Measurements from ENCODE around the gene KRR1. TPM values are rescaled to one million over a fixed set of nuclear protein-coding genes. Genes with fewer than 3 reads are reported as not detected.
"Not testable (repeated sequence)": the region's sequence is repeated elsewhere in the genome, so short reads cannot be mapped to it uniquely, and the experiment has no call there.

Gene KRR1
- polyA plus RNA-seq, 3 donors, result 8.7 to 18.9 (median 15.7) TPM

- H3K27ac ChIP-seq (ENCODE audit: low read depth, low read length), result no peak overlapping the region
- 65 to 76% (median 70%) methylated on average over 2 of the region's 2 CpGs for WGBS, 3 donors
Measured at GRCh38 chr12:75528692-75529091, 17.3 kb upstream of the KRR1 start.

GRCh38 chr12:75528272-75528671 lies 16.9 kb upstream of the KRR1 start:
- WGBS, 3 donors, result 65 to 69% (median 65%) methylated on average over 2 of the region's 2 CpGs
- H3K27ac ChIP-seq (ENCODE audit: low read depth, low read length), result no peak overlapping the region

GRCh38 chr12:75526655-75527511 lies 15.5 kb upstream of the KRR1 start:
- WGBS, 3 donors, result 21 to 30% (median 24%) methylated on average over 4 of the region's 4 CpGs
- no peak overlapping the region for H3K27ac ChIP-seq (ENCODE audit: low read depth, low read length)

GRCh38 chr12:75525263-75525662 lies 13.9 kb upstream of the KRR1 start:
- WGBS, 3 donors, result 21 to 55% (median 55%) methylated on average over 1 of the region's 1 CpG
- no peak overlapping the region for H3K27ac ChIP-seq (ENCODE audit: low read depth, low read length)

GRCh38 chr12:75522124-75522523 lies 10.7 kb upstream of the KRR1 start:
- not testable (repeated sequence) for H3K27ac ChIP-seq (ENCODE audit: low read depth, low read length)
- WGBS, 3 donors, result 82 to 94% (median 91%) methylated on average over 5 of the region's 5 CpGs

GRCh38 chr12:75521224-75521623 lies 9.8 kb upstream of the KRR1 start:
- H3K27ac ChIP-seq (ENCODE audit: low read depth, low read length), result not testable (repeated sequence)

GRCh38 chr12:75509621-75510020 lies 1.8 kb downstream of the KRR1 start:
- H3K27ac ChIP-seq (ENCODE audit: low read depth, low read length), result no peak overlapping the region
- WGBS, 3 donors, result 62 to 84% (median 65%) methylated on average over 4 of the region's 4 CpGs

GRCh38 chr12:75508159-75508558 lies 3.2 kb downstream of the KRR1 start:
- 50 to 73% (median 65%) methylated on average over 2 of the region's 2 CpGs for WGBS, 3 donors
- no peak overlapping the region for H3K27ac ChIP-seq (ENCODE audit: low read depth, low read length)

- 77 to 83% (median 79%) methylated on average over 2 of the region's 2 CpGs for WGBS, 3 donors
- H3K27ac ChIP-seq (ENCODE audit: low read depth, low read length), result no peak overlapping the region
Measured at GRCh38 chr12:75507086-75507485, 4.3 kb downstream of the KRR1 start.

- 60 to 67% (median 65%) methylated on average over 2 of the region's 2 CpGs for WGBS, 3 donors
- no peak overlapping the region for H3K27ac ChIP-seq (ENCODE audit: low read depth, low read length)
Measured at GRCh38 chr12:75505706-75506312, 5.6 kb downstream of the KRR1 start.

GRCh38 chr12:75503866-75504265 lies 7.5 kb downstream of the KRR1 start:
- WGBS, 3 donors, result 66 to 93% (median 87%) methylated on average over 3 of the region's 3 CpGs
- H3K27ac ChIP-seq (ENCODE audit: low read depth, low read length), result no peak overlapping the region

- H3K27ac ChIP-seq (ENCODE audit: low read depth, low read length), result no peak overlapping the region
- 68 to 82% (median 70%) methylated on average over 3 of the region's 3 CpGs for WGBS, 3 donors
Measured at GRCh38 chr12:75503459-75503858, 8.0 kb downstream of the KRR1 start.

GRCh38 chr12:75491169-75491568 lies 20.2 kb downstream of the KRR1 start:
- WGBS, 3 donors, result 74 to 87% (median 80%) methylated on average over 2 of the region's 2 CpGs

GRCh38 chr12:75489613-75490210 lies 21.7 kb downstream of the KRR1 start:
- H3K27ac ChIP-seq (ENCODE audit: low read depth, low read length), result no peak overlapping the region
- WGBS, 3 donors, result 61 to 73% (median 63%) methylated on average over 7 of the region's 7 CpGs

More at GRCh38 chr12:75491169-75491568, 20.2 kb downstream of the KRR1 start:
- H3K27ac ChIP-seq (ENCODE audit: low read depth, low read length), result no peak overlapping the region

GRCh38 chr12:75489187-75489586 lies 22.2 kb downstream of the KRR1 start:
- H3K27ac ChIP-seq (ENCODE audit: low read depth, low read length), result no peak overlapping the region
- 89 to 92% (median 92%) methylated on average over 2 of the region's 2 CpGs for WGBS, 3 donors

GRCh38 chr12:75488553-75488952 lies 22.9 kb downstream of the KRR1 start:
- H3K27ac ChIP-seq (ENCODE audit: low read depth, low read length), result no peak overlapping the region

GRCh38 chr12:75487308-75487707 lies 24.1 kb downstream of the KRR1 start:
- WGBS, 3 donors, result 92 to 97% (median 92%) methylated on average over 4 of the region's 4 CpGs
- no peak overlapping the region for H3K27ac ChIP-seq (ENCODE audit: low read depth, low read length)

- not testable (repeated sequence) for H3K27ac ChIP-seq (ENCODE audit: low read depth, low read length)
- WGBS, 3 donors, result 83 to 95% (median 93%) methylated on average over 2 of the region's 2 CpGs
Measured at GRCh38 chr12:75484450-75484849, 27.0 kb downstream of the KRR1 start.

GRCh38 chr12:75483431-75483830 lies 28.0 kb downstream of the KRR1 start:
- WGBS, 3 donors, result 43 to 62% (median 45%) methylated on average over 2 of the region's 2 CpGs
- H3K27ac ChIP-seq (ENCODE audit: low read depth, low read length), result no peak overlapping the region

GRCh38 chr12:75482646-75483045 lies 28.8 kb downstream of the KRR1 start:
- 22 to 39% (median 29%) methylated on average over 4 of the region's 4 CpGs for WGBS, 3 donors
- no peak overlapping the region for H3K27ac ChIP-seq (ENCODE audit: low read depth, low read length)

Measured in adipose tissue (tissue), 3 donors.